AG09319 (cell line): ENCODE data around the gene FBXO27.

Experiments
- DNase-seq: peaks from one replicate; pipeline ENCODE4 v3.0.0-alpha.2; 2010; ENCODE audit warnings: low read depth; ENCODE audit errors: extremely low read depth
- TF ChIP-seq, protein P1 (sequence below): IDR thresholded peaks from 2 replicates; pipeline ENCODE4 v1.5.1; 2011; ENCODE audit warnings: low read depth, mild to moderate bottlenecking, inconsistent platforms, low read length, moderate library complexity

The FBXO27 gene

DNA sequence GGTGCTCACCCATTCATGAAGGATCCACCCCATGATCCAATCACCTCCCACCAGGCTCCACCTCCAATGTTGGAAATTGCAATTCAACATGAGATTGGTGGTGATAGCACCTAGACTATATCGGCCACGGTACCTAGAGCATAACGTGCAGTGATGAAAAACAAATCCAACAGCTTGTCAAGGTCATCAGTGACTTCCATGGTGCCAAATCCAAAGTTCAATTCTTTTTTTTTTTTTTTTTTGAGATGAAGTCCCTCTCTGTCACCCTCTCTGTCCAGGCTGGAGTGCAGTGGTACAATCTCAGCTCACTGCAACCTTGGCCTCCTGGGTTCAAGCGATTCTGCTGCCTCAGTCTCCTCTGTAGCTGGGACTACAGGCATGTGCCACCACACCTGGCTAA is 34.8 kb upstream of the FBXO27 start:
- DNase-seq: no peak
- TF ChIP-seq, protein P1, sequence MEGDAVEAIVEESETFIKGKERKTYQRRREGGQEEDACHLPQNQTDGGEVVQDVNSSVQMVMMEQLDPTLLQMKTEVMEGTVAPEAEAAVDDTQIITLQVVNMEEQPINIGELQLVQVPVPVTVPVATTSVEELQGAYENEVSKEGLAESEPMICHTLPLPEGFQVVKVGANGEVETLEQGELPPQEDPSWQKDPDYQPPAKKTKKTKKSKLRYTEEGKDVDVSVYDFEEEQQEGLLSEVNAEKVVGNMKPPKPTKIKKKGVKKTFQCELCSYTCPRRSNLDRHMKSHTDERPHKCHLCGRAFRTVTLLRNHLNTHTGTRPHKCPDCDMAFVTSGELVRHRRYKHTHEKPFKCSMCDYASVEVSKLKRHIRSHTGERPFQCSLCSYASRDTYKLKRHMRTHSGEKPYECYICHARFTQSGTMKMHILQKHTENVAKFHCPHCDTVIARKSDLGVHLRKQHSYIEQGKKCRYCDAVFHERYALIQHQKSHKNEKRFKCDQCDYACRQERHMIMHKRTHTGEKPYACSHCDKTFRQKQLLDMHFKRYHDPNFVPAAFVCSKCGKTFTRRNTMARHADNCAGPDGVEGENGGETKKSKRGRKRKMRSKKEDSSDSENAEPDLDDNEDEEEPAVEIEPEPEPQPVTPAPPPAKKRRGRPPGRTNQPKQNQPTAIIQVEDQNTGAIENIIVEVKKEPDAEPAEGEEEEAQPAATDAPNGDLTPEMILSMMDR: no peak

DNA sequence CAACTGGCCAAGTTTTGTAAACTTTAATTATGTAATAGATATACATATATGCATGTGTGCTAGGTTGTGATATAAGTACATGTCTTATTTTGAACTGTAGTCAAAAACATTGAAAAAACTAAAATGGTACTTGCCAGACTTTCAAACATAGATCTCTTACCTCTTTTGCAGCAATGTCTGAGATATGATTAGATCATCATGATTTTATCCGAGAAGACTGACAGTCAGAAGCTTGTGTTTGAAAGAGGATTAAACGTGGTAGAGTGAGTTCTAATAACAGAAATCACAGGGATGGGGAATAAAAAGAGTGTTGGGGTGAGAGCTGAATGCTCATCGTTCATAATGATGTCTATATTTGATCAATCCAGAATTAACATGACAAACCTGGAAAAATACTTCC is 33.6 kb upstream of the FBXO27 start:
- TF ChIP-seq, protein P1: no peak
- DNase-seq: no peak

DNA sequence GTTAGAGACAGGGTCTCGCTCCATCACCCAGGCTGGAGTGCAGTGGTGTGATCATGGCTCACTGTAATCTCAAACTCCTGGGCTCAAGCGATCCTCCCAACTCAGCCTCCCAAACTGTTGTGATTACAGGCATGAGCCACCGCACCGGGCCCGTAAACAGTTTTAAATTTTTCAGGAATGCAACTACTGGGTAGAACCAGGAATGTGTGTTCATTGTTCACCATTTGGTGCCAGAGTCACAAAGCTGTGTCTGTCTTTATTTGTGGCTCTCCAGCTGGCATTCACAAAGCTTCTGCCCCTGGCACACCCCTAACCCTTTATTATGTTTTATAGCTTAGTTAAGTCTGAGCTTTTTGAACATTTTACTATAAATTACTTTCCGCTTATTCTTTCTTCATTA is 32.1 kb upstream of the FBXO27 start:
- TF ChIP-seq, protein P1: no peak
- no peak for DNase-seq

DNA sequence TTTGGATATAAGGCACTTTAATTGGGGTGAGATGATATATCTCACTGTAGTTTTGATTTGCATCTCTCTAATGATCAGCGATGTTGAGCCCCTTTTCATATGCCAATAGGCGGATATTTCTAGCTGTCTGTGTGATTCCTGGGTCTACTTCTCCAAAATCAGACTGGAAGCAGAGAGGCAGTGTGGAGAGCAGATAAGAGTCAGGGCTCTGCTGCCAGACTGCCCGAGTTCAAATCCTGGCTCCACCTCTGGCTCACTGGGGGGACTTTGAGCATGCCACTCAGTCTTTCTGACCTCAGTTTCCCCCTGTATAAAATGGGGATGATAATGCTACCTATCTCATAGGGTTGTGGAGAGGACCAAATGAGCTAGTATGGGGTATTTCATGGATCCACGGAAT is 27.8 kb upstream of the FBXO27 start:
- TF ChIP-seq, protein P1: no peak
- DNase-seq: no peak

DNA sequence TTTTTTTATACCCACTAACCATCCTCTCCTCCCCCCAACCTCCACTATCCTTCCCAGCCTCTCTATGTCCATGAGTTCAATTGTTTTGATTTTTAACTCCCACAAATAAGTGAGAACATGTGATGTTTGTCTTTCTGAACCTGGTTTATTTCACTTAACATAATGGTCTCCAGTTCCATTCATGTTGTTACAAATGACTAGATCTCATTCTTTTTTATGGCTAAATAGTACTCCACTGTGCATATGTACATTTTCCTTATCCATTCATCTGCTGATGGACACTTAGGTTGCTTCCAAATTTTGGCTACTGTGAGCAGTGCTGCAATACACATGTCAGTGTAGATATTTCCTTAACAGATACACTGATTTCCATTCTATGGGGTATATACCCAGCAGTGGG is 27.0 kb upstream of the FBXO27 start:
- DNase-seq: no peak
- TF ChIP-seq, protein P1: no peak

DNA sequence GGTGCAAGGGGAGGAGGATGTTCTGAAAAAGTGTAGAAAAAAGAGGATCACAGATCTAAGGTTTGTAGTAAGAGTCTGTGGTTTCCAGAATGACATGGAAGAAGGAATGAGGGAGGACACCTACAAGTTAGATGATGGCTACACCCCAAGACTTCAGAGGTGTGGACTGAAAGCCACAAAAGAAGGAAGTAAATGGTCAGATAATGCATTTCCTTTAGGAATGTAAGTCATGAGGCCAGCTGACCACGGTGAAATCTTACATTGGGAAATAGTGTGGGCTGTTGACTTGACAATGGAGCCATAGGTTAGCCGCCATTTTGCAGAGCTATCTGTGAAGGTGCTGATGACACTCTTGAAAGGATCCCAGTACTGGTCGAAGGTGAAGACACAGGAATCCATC is 25.3 kb upstream of the FBXO27 start:
- DNase-seq: no peak
- TF ChIP-seq, protein P1: no peak

DNA sequence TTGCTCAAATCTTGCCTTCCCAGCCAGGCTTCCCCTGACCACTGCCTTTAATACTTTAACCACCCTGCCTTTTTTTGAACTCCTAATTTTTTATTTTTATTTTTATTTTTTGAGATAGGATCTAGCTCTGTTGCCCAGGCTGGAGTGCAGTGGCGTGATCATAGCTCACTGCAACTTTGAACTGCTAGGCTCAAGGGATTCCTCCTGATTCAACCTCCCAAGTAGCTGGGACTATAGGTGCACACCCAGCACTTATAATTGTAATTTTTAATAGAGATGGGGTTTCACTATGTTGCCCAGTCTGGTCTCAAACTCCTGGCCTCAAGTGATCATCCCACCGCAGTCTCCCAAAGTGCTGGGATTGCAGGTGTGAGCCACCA is 21.7 kb upstream of the FBXO27 start:
- no peak for DNase-seq
- TF ChIP-seq, protein P1: no peak
